K562 (cell line): ENCODE measurements around the gene ZNF275. TPM values are rescaled to one million over a fixed set of nuclear protein-coding genes. Genes with fewer than 3 reads are reported as not detected.

Experiments
- ATAC-seq: fragments of 200-7000 bp; cut with Tn5 transposase; 3 replicates; pipeline ENCODE4 v1.9.1; 2020; ENCODE audit warnings: moderate library complexity
- BruUV-seq: library from RNA; stranded (reverse); fragments of 400-500 nt; replicated peaks from 2 replicates; lab custom pipeline; 2021; lab: Mats Ljungman, UMichigan
- CTCF ChIA-PET: fragments of 300-600 bp; formaldehyde crosslinking; extraction: SDS; loops from one replicate; lab custom pipeline; 2021; ENCODE audit warnings: low intra/inter-chr PET ratio; lab: Yijun Ruan, JAX
- POLR2A ChIA-PET: fragments of 300-600, 350-650 bp; sonication (Branson Sonifier 250); formaldehyde crosslinking; extraction: SDS; loops from one replicate; lab custom pipeline; 2021; ENCODE audit warnings: antibody characterized with exemption, inconsistent platforms; lab: Yijun Ruan, JAX
- DNase-seq, 4 experiments: peaks; one replicate each; pipeline versions ENCODE4 v3.0.0 to v3.0.0-alpha.2; 2011 to 2018; ENCODE audit warnings: low spot score in 3 of 4, mixed read lengths in 3 of 4; ENCODE audit errors: extremely low read depth in 1 of 4
- FAIRE-seq: peaks from 2 replicates; lab custom pipeline; 2011; peaks lifted over from hg19 to GRCh38; lab: Jason Lieb, UNC
- H2AFZ ChIP-seq: 2 replicates; pipeline ENCODE4 v1.6.0; 2011; ENCODE audit warnings: low read depth, low read length, control low read depth, inconsistent platforms
- H3K27ac ChIP-seq: fragments of 200-600 bp; 3 replicates; pipeline ENCODE4 v1.8.0; 2011; ENCODE audit warnings: low read depth, mild to moderate bottlenecking, control low read depth, inconsistent platforms, low read length, moderate library complexity, mixed read lengths; ENCODE audit errors: extremely low read depth
- H3K27me3 ChIP-seq, 2 experiments: fragments of 300-600 bp in 1 of 2; 2 replicates in 1 of 2; 3 replicates in 1 of 2; pipeline versions ENCODE4 v1.6.0 to v1.8.0; 2011; ENCODE audit warnings: inconsistent platforms in 2 of 2, low read length in 2 of 2, mild to moderate bottlenecking in 1 of 2, mixed read lengths in 1 of 2, moderate library complexity in 1 of 2; ENCODE audit not compliant: control insufficient read depth in 2 of 2, insufficient read depth in 2 of 2
- H3K36me3 ChIP-seq: fragments of 300-600 bp; 3 replicates; pipeline ENCODE4 v1.8.0; 2011; ENCODE audit warnings: mild to moderate bottlenecking, low read length, inconsistent platforms; ENCODE audit not compliant: control insufficient read depth, insufficient read depth
- H3K4me1 ChIP-seq, 2 experiments: fragments of 200-600 bp in 1 of 2; replicated peaks in 1 of 2; 2 replicates in 1 of 2; 3 replicates in 1 of 2; pipeline versions ENCODE4 v1.5.1 to v1.8.0; 2011; ENCODE audit warnings: inconsistent platforms in 2 of 2, low read length in 2 of 2, mild to moderate bottlenecking in 1 of 2, mixed read lengths in 1 of 2, moderate library complexity in 1 of 2; ENCODE audit not compliant: control insufficient read depth in 2 of 2, insufficient read depth in 2 of 2
- H3K4me2 ChIP-seq: 2 replicates; pipeline ENCODE4 v1.6.1; 2011; ENCODE audit warnings: low read length, control low read depth, inconsistent platforms, mixed read lengths; ENCODE audit not compliant: insufficient read depth
- H3K4me3 ChIP-seq: fragments of 200-600 bp; sonication (generic), shearing (Covaris generic); 2 replicates; pipeline ENCODE4 v1.5.1; 2016; ENCODE audit warnings: control low read depth, inconsistent platforms
- H3K79me2 ChIP-seq: fragments of 200-600 bp; 3 replicates; pipeline ENCODE4 v1.8.0; 2011; ENCODE audit warnings: low read length, inconsistent platforms; ENCODE audit not compliant: control insufficient read depth, insufficient read depth
- H3K9ac ChIP-seq, 2 experiments: 2 replicates each; pipeline versions ENCODE4 v1.6.0 to v1.6.1; 2011; ENCODE audit warnings: low read depth in 2 of 2, low read length in 2 of 2, control low read depth in 1 of 2, inconsistent platforms in 1 of 2, mild to moderate bottlenecking in 1 of 2, mixed read lengths in 1 of 2; ENCODE audit not compliant: insufficient read depth in 1 of 2
- H3K9me1 ChIP-seq: one replicate; pipeline ENCODE4 v1.6.0; 2011; ENCODE audit warnings: inconsistent platforms, mild to moderate bottlenecking, low read length, moderate library complexity; ENCODE audit not compliant: control insufficient read depth, insufficient read depth
- H3K9me3 ChIP-seq: replicated peaks from 2 replicates; pipeline ENCODE4 v1.5.1; 2011; ENCODE audit warnings: low read depth, low read length, inconsistent platforms; ENCODE audit not compliant: control insufficient read depth, insufficient read depth
- H4K20me1 ChIP-seq: replicated peaks from 2 replicates; pipeline ENCODE4 v1.6.1; 2011; ENCODE audit warnings: low read length, inconsistent platforms, mixed read lengths; ENCODE audit not compliant: control insufficient read depth, insufficient read depth
- CBFA2T2 ChIP-seq: fragments of 450-650 bp; conservative IDR thresholded peaks from 2 replicates; pipeline ENCODE4 v1.6.1; 2017; ENCODE audit warnings: mild to moderate bottlenecking
- ELK3 ChIP-seq: fragments of 450-650 bp; formaldehyde crosslinking; IDR thresholded peaks from 2 replicates; pipeline ENCODE4 v1.4.0; 2020; ENCODE audit warnings: mild to moderate bottlenecking
- MTA3 ChIP-seq: fragments of 450-650 bp; formaldehyde crosslinking; IDR thresholded peaks from 2 replicates; pipeline ENCODE4 v1.6.1; 2017; ENCODE audit warnings: mild to moderate bottlenecking, borderline replicate concordance
- PURB ChIP-seq: sonication (generic); formaldehyde crosslinking; IDR thresholded peaks from 2 replicates; pipeline ENCODE4 v1.9.0; 2021; ENCODE audit warnings: low read depth, mild to moderate bottlenecking, missing genetic modification reagents
- SLC30A9 ChIP-seq: fragments of 250-450 bp; sonication (Bioruptor Pico); IDR thresholded peaks from 2 replicates; pipeline ENCODE4 v1.8.0; 2022; ENCODE audit warnings: mild to moderate bottlenecking, moderate library complexity
- ZNF24 ChIP-seq: fragments of 450-650 bp; IDR thresholded peaks from 2 replicates; pipeline ENCODE4 v1.6.1; 2016
- ZNF274 ChIP-seq: IDR thresholded peaks from 2 replicates; pipeline ENCODE4 v1.6.1; 2011; ENCODE audit warnings: low read depth, mild to moderate bottlenecking, low read length, moderate library complexity, borderline replicate concordance
- ZNF740 ChIP-seq, 3 experiments: fragments of 200-800 bp in 1 of 3; sonication (Bioruptor generic) in 1 of 3; sonication (generic) in 1 of 3; formaldehyde crosslinking in 1 of 3; IDR thresholded peaks; 2 replicates each; pipeline versions ENCODE4 v1.6.1 to v1.8.0; 2016 to 2022; ENCODE audit warnings: mild to moderate bottlenecking in 2 of 3, missing compliant biosample characterization in 2 of 3, missing genetic modification characterization in 2 of 3, missing genetic modification reagents in 1 of 3
- ZNF764 ChIP-seq: fragments of 250-450 bp; sonication (Bioruptor Pico); IDR thresholded peaks from 2 replicates; pipeline ENCODE4 v1.4.0; 2020; ENCODE audit warnings: low read depth, mild to moderate bottlenecking, moderate library complexity
- ZNF778 ChIP-seq: fragments of 450-650 bp; formaldehyde crosslinking; IDR thresholded peaks from 2 replicates; pipeline ENCODE4 v1.4.0; 2020; ENCODE audit warnings: mild to moderate bottlenecking, moderate library complexity
- WGBS: fragments of 100-300 bp; shearing (Covaris generic); methylation state at CpG from one replicate; pipeline ENCODE4 v1.1.6; 2016; ENCODE audit warnings: low coverage, mixed read lengths; ENCODE audit not compliant: insufficient coverage; ENCODE audit errors: missing lambda C conversion rate; 5-methylcytosine and 5-hydroxymethylcytosine counted together
- in situ Hi-C: fragments of 300-500 bp; cut with MboI; formaldehyde crosslinking; loops from 4 replicates; pipeline ENCODE4 v1.15.0; 2018; ENCODE audit warnings: inconsistent platforms, mixed read lengths
- intact Hi-C: fragments of 100-400 bp; cut with micrococcal nuclease; formaldehyde crosslinking; loops from 2 replicates; pipeline ENCODE4 v1.14.2; 2022
- polyA plus RNA-seq, 8 experiments: library from polyadenylated mRNA; depleted of rRNA in 4 of 8; stranded (reverse) in 5 of 8; unstranded in 3 of 8; fragments of >200 nt; fragmentation: Nextera tagmentation in 2 of 8; fragmentation: Illumina TruSeq in 1 of 8; extraction: Ambion mirVana in 2 of 8; extraction: Trizol in 1 of 8; gene quantifications; 2 replicates each; pipeline versions ENCODE4 v1.2.1 to v1.2.3, GENCODE V29; 2011 to 2014; ENCODE audit warnings: inconsistent platforms in 1 of 8, missing spikeins in 1 of 8
- total RNA-seq, 7 experiments: library from RNA; depleted of rRNA in 6 of 7; stranded (reverse); fragments of >200 nt in 6 of 7; fragmentation: Illumina TruSeq in 2 of 7; extraction: Trizol in 2 of 7; gene quantifications; 2 replicates each; pipeline versions ENCODE4 v1.2.1 to v1.2.3, GENCODE V29; 2011 to 2021; ENCODE audit warnings: low replicate concordance in 1 of 7
- TF ChIP-seq, protein P1 (sequence below), 2 experiments: fragments of 450-650 bp in 1 of 2; IDR thresholded peaks; 2 replicates each; pipeline ENCODE4 v1.6.1; 2011 to 2017; ENCODE audit warnings: low read depth in 2 of 2, antibody characterized with exemption in 1 of 2, borderline replicate concordance in 1 of 2, low read length in 1 of 2, mild to moderate bottlenecking in 1 of 2, mixed read lengths in 1 of 2; ENCODE audit not compliant: control insufficient read depth in 1 of 2

Gene ZNF275
- total and polyA plus RNA-seq, 9 of the 15 experiments (the other 6 are each of a cell fraction or from before 2014, with no cell fraction given), result 2.1 to 19.1 (median 12.0) TPM

DNA sequence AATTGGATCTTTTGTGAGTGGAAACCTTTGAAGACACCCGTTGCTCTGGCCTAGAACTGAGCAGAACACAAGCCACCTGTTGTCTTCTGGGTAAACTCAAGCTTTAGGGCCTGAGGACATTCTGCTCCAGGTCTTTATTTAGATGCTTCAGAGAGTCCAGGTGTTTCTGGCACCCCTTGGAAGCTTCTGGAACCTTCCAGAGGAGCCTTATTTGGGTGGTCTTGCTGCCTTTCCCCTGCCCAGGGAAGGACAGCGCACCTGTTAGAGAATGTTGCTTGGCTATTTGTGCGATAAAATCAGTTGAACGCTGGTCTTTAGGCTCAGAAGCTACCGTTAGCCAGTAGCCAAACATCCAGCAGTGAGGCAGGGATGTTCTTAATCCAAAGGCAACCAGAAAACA lies 3.0 kb downstream of the ZNF275 start:
- in situ Hi-C loops, result no loop called here
- no peak overlapping the region for H3K4me3 ChIP-seq
- peaks cover 48% of the 10 kb centered on the region; the same call in 2 of the 3 replicates for H3K36me3 ChIP-seq
- TF ChIP-seq CBFA2T2 (no peak), ZNF740 (CRISPR knock-in tag; IDR thresholded peaks at IDR 0.05) (no peak), ZNF740 (tag; IDR thresholded peaks at IDR 0.05) (no peak), MTA3 (no peak), PURB (no peak), ZNF274 (no peak), SLC30A9 (CRISPR knock-in tag) (no peak), ZNF778 (CRISPR knock-in tag) (no peak), ELK3 (no peak), ZNF24 (no peak), ZNF764 (no peak)
- TF ChIP-seq, protein P1, sequence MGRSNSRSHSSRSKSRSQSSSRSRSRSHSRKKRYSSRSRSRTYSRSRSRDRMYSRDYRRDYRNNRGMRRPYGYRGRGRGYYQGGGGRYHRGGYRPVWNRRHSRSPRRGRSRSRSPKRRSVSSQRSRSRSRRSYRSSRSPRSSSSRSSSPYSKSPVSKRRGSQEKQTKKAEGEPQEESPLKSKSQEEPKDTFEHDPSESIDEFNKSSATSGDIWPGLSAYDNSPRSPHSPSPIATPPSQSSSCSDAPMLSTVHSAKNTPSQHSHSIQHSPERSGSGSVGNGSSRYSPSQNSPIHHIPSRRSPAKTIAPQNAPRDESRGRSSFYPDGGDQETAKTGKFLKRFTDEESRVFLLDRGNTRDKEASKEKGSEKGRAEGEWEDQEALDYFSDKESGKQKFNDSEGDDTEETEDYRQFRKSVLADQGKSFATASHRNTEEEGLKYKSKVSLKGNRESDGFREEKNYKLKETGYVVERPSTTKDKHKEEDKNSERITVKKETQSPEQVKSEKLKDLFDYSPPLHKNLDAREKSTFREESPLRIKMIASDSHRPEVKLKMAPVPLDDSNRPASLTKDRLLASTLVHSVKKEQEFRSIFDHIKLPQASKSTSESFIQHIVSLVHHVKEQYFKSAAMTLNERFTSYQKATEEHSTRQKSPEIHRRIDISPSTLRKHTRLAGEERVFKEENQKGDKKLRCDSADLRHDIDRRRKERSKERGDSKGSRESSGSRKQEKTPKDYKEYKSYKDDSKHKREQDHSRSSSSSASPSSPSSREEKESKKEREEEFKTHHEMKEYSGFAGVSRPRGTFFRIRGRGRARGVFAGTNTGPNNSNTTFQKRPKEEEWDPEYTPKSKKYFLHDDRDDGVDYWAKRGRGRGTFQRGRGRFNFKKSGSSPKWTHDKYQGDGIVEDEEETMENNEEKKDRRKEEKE (IDR thresholded peaks at IDR 0.05; ENCODE audit: borderline replicate concordance in 1 of 2, control insufficient read depth in 1 of 2, low read depth in 2 of 2, low read length in 1 of 2), result no peak
- TF ChIP-seq, all 486 proteins: peak for 0
- FAIRE-seq (no peak), ATAC-seq (no peak), DNase-seq (no peak)
- H2AFZ ChIP-seq, result no peak overlapping the region
- H3K27ac ChIP-seq, result no peak overlapping the region
- peaks cover 32 to 47% of the 10 kb centered on the region in 2 experiments for H3K4me1 ChIP-seq
- no peaks in the 10 kb centered on the region; the same call in 1 of the 2 replicates for H3K9me3 ChIP-seq
- H3K79me2 ChIP-seq, result peaks cover 77% of the 10 kb centered on the region
- 0 out of 2 replicates have a peak, but pooled peaks cover 3% of the 10 kb centered on the region for H4K20me1 ChIP-seq
- intact Hi-C loops, result loop anchor here (5.0 kb wide), 1 partner anchor 45 kb away; no protein-coding TSS in a partner anchor
- no peaks in the 10 kb centered on the region for H3K9me1 ChIP-seq
- H3K27me3 ChIP-seq, result no peaks in the 10 kb centered on the region
- no TSS peak for BruUV-seq
- POLR2A ChIA-PET, result no interaction called here
- CTCF ChIA-PET, result no interaction called here
- 68% methylated on average over 5 of the region's 5 CpGs for WGBS
- H3K9ac ChIP-seq, result no peak overlapping the region
- H3K4me2 ChIP-seq, result no peak overlapping the region
